ENCODE results near the gene FARP1.
A peak's percentile ranks its signal among the peaks of the same experiment; 100 is the strongest.

The FARP1 gene

DNA sequence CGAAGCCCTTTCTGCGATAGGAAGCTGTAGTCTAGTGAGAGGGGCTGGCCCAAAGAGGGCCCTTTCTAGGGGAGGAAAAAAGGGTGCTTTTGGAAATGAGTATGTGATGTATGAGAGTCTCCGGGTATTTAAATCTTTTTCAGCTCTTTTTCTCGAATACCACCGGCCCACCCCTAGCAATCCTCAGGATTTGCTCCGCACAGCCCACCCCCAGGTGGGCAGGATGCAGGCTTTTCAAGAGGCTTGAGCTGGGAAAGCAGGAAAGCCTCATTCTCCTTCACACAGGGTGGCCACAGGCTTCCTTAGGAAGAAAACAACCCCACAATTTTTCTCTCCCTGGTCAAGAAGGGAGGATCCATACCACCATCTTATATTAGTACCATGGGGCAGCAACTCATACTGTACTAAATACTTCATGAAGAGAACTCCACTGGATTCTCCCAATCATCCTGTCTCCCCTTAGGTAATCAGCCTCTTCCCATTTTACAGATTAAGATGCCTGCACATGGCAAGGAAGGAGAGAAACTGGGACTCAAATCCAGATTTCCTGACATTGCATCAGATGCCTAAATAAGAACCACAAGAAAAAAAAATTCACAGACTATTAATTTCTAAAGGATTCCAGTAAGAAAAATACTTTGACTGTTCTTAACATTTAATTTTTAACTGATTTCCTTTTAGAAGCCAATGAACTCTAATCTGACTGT is 349.6 kb downstream of the FARP1 start:
- Histone ChIP-seq H3K36me3 (ENCODE audit: insufficient read depth, low read length) (no peaks in the 10 kb centered on the region), H3K4me1 (ENCODE audit: control insufficient read depth, insufficient read depth, low read length, unreplicated experiment) (peaks cover 21% of the 10 kb centered on the region), H3K27me3 (ENCODE audit: insufficient read depth, low read length) (no peaks in the 10 kb centered on the region), H3K4me3 (ENCODE audit: low read depth, low read length) (no peak overlapping the region), H3K27ac (ENCODE audit: low read depth, low read length) (no peak overlapping the region), H2AFZ (ENCODE audit: low read length, unreplicated experiment) (no peak overlapping the region), H3K79me2 (ENCODE audit: control insufficient read depth, insufficient read depth, low read length, unreplicated experiment) (peaks cover 82% of the 10 kb centered on the region)

DNA sequence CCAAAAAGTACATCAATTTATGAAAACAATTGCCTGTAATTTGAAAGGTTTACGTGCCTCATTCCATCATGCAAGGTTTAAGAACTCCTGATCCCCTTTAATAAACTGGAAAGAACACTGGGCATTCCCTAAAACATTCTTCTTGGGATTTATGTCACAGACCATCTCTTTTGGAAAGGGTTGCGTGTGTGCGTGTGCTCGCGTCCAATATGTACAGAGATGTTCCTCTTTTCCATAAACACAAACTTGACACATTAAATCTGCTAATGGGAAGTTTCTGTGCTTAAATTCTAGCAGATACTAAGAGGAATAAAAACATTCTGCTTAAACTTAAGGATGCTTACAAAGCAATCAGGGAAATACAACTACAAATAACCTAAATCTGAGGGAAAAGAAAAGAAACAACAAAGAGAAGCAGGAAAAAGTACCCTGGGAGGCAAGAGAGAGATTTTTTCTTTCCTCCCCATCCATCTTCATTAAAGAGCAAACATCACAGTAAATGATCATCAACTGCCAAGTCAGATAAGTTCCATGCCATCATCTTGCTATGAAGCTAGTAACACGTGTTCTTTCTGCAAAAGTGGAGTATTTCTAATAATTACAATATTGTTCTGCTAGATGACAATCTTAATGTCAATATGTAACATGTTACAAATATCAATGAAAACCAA is 350.3 kb downstream of the FARP1 start:
- Histone ChIP-seq H3K79me2 (ENCODE audit: control insufficient read depth, insufficient read depth, low read length, unreplicated experiment) (peaks cover 85% of the 10 kb centered on the region), H3K27me3 (ENCODE audit: insufficient read depth, low read length) (no peaks in the 10 kb centered on the region), H3K36me3 (ENCODE audit: insufficient read depth, low read length) (no peaks in the 10 kb centered on the region), H2AFZ (ENCODE audit: low read length, unreplicated experiment) (no peak overlapping the region), H3K4me1 (ENCODE audit: control insufficient read depth, insufficient read depth, low read length, unreplicated experiment) (peaks cover 21% of the 10 kb centered on the region), H3K27ac (ENCODE audit: low read depth, low read length) (no peak overlapping the region), H3K4me3 (ENCODE audit: low read depth, low read length) (no peak overlapping the region)

DNA sequence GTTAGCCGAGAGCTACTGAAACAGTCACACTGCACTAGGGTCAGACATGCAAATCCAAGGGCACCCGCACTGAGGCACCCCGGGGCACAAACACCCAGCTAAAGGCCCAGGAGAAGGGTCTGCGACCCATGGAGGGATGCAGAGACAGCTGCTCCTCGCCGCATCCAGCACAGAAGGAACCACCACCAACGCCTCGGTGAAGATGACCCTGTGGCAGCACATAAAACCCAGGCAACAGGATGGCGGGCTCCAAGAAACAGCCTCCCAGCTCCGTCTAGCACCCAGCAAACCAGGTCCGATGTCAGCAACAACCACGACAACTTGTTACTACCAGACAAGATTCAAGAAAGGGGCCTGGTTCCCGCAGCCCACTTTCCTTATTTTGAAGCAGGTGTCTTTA is 351.9 kb downstream of the FARP1 start:
- Histone ChIP-seq H3K27me3 (ENCODE audit: insufficient read depth, low read length) (no peaks in the 10 kb centered on the region), H2AFZ (ENCODE audit: low read length, unreplicated experiment) (no peak overlapping the region), H3K36me3 (ENCODE audit: insufficient read depth, low read length) (no peaks in the 10 kb centered on the region), H3K27ac (ENCODE audit: low read depth, low read length) (no peak overlapping the region), H3K4me1 (ENCODE audit: control insufficient read depth, insufficient read depth, low read length, unreplicated experiment) (peaks cover 21% of the 10 kb centered on the region), H3K4me3 (ENCODE audit: low read depth, low read length) (no peak overlapping the region), H3K79me2 (ENCODE audit: control insufficient read depth, insufficient read depth, low read length, unreplicated experiment) (peaks cover 82% of the 10 kb centered on the region)

DNA sequence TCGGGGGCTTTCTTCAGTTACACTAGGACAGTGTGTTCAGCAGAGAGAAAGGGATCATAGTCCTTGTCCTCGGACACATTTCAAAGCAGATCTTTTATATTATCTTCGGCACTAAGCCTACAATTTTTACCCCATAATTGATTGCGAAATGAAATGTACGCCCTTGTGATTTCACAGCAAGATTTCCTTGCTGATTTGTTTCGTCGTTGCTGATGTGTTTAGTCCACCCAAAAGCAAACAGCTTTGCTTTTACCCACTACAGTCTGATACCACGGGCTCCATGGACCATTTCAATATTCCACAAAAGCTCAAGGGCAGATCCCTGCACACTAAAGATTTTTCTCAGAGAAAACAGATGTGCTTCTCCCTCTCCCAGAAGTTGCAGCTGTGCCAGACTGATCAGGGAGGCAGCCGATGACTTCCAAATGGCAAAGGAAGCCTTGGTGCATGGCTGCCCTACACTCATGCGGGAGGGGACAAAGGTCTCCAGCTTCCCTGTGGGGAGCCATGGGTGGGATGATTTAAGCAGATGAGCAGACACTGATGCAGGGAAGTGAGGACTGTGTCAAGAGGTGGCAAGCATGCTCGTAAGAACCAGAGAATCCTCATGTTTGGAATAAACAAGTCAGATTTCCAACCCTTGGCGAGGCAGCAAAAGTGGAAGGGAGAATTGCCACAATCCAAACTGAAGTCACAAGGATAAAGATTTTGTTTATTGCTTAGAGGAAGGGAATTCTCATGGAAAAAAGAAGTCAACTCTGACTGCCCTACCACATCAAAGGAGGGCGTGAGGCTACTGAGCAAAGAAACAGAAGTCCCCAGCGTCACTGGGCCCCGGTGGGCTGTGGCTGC is 353.0 kb downstream of the FARP1 start:
- peaks cover 80% of the 10 kb centered on the region for H3K79me2 ChIP-seq (ENCODE audit: control insufficient read depth, insufficient read depth, low read length, unreplicated experiment)
- H2AFZ ChIP-seq (ENCODE audit: low read length, unreplicated experiment) = peak overlapping the region; percentile 39
- H3K27ac ChIP-seq (ENCODE audit: low read depth, low read length) = peak overlapping the region; percentile 44

DNA sequence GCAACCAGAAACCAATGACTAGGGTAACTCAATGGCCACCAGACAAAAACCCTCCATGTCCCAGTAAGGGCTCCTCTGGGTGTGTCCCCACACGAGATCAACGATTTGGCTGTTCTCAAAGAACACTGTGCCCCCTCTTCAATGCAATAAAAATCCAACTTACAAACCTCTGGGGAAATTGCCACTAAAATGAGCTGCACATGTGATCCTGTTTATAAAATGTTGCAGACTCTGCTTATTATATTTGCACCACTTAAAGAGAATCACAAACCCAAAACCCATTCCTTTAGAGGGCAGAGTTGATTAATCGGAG is 353.5 kb downstream of the FARP1 start:
- Histone ChIP-seq H3K27ac (ENCODE audit: low read depth, low read length) (no peak overlapping the region), H3K4me3 (ENCODE audit: low read depth, low read length) (no peak overlapping the region), H2AFZ (ENCODE audit: low read length, unreplicated experiment) (no peak overlapping the region), H3K36me3 (ENCODE audit: insufficient read depth, low read length) (no peaks in the 10 kb centered on the region), H3K27me3 (ENCODE audit: insufficient read depth, low read length) (no peaks in the 10 kb centered on the region), H3K4me1 (ENCODE audit: control insufficient read depth, insufficient read depth, low read length, unreplicated experiment) (peaks cover 21% of the 10 kb centered on the region), H3K79me2 (ENCODE audit: control insufficient read depth, insufficient read depth, low read length, unreplicated experiment) (peaks cover 80% of the 10 kb centered on the region)

More for the DNA sequence above, 353.0 kb downstream of the FARP1 start:
- Histone ChIP-seq H3K36me3 (ENCODE audit: insufficient read depth, low read length) (no peaks in the 10 kb centered on the region), H3K4me1 (ENCODE audit: control insufficient read depth, insufficient read depth, low read length, unreplicated experiment) (peaks cover 21% of the 10 kb centered on the region), H3K4me3 (ENCODE audit: low read depth, low read length) (peak overlapping the region; percentile 53), H3K27me3 (ENCODE audit: insufficient read depth, low read length) (no peaks in the 10 kb centered on the region)

DNA sequence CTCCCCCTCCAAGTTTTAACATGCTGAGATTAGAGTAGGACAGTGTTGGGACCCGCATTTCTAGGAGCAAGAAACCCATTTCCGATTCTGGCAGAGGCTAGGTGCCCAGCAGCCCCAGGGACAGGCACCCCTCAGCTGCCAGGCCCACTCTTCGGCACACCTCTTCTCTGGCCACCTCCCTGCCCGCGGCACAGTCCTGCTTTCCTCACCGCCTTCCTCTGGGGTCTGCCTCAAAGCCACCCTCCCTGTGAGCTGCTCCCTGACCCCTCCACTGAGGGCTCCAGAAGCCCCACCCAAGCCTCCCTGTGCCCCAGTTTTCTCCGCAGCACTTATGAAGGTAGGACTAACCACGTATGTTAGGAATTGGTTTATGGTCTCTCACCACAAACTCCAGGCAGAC is 354.1 kb downstream of the FARP1 start:
- no peaks in the 10 kb centered on the region for H3K27me3 ChIP-seq (ENCODE audit: insufficient read depth, low read length)
- H2AFZ ChIP-seq (ENCODE audit: low read length, unreplicated experiment) = no peak overlapping the region
- H3K36me3 ChIP-seq (ENCODE audit: insufficient read depth, low read length) = no peaks in the 10 kb centered on the region
- H3K27ac ChIP-seq (ENCODE audit: low read depth, low read length) = no peak overlapping the region
- H3K4me1 ChIP-seq (ENCODE audit: control insufficient read depth, insufficient read depth, low read length, unreplicated experiment) = peaks cover 21% of the 10 kb centered on the region
- H3K4me3 ChIP-seq (ENCODE audit: low read depth, low read length) = no peak overlapping the region
- H3K79me2 ChIP-seq (ENCODE audit: control insufficient read depth, insufficient read depth, low read length, unreplicated experiment) = peaks cover 80% of the 10 kb centered on the region

DNA sequence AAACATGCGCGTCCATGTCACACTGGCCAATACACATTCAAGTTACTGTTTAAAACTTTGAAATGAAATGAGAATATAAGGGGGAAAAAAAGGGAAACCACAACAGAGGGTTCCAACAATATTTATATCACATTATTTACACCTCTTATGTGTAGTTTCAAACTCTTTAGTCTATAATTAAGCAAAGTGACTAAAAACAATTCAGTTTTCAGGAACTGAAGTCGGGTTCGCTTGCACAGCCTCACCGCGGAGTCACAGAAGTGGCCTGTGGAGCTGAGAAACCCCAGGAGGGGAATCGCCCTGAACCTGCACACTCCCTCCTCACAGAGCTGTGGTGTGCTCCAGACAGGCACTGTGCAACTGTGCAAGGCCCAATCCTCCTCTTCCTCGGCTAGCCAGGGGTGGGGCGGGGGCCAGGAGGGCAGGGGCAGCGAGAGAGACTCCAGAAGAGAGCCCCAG is 358.1 kb downstream of the FARP1 start:
- Histone ChIP-seq H3K4me3 (ENCODE audit: low read depth, low read length) (no peak overlapping the region), H3K4me1 (ENCODE audit: control insufficient read depth, insufficient read depth, low read length, unreplicated experiment) (peaks cover 36% of the 10 kb centered on the region), H3K36me3 (ENCODE audit: insufficient read depth, low read length) (0 out of 2 replicates have a peak, but pooled peaks cover 2% of the 10 kb centered on the region), H3K27me3 (ENCODE audit: insufficient read depth, low read length) (no peaks in the 10 kb centered on the region), H2AFZ (ENCODE audit: low read length, unreplicated experiment) (no peak overlapping the region), H3K27ac (ENCODE audit: low read depth, low read length) (no peak overlapping the region), H3K79me2 (ENCODE audit: control insufficient read depth, insufficient read depth, low read length, unreplicated experiment) (peaks cover 92% of the 10 kb centered on the region)

DNA sequence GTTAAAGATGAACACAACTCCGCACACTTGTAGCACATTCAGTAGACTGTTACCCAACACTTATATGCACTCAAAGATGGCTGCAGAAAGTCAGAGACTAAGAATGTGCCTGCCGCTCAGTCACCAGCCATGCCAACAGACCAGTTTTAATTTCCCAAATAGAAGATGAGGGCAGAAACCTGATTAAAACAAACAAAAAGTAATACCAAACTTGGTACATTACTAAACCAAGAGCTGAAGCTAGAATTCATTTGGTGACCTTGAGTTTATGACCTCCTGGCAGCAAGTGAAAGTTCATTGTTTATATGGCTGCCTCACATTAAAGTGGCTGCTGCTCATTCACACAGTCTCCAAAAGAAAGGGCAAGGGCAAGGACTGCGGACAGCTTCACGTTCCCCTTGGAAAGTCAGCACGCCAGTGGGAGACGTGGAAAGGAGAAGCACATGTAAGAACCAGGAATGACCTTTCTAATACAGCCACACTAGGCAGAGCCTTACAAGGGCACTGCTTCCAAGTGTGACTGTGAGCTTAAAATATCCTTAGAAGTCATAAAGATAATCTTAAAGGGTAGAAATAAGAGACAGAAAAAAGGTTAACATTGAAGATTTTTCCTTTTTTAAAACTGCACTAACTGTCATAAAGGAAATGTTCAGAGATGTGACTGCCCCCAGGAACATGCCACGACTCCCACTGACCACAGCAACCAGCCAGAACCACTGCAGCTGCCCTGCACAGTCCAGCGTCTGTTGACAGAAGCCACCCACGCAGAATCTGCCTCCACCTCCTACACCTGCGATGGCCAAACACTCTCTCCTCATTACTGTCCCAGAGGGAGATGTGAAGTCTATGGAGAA is 360.5 kb downstream of the FARP1 start:
- Histone ChIP-seq H3K79me2 (ENCODE audit: control insufficient read depth, insufficient read depth, low read length, unreplicated experiment) (peaks cover 93% of the 10 kb centered on the region), H3K4me3 (ENCODE audit: low read depth, low read length) (peak overlapping the region; percentile 58), H3K36me3 (ENCODE audit: insufficient read depth, low read length) (0 out of 2 replicates have a peak, but pooled peaks cover 2% of the 10 kb centered on the region), H3K27ac (ENCODE audit: low read depth, low read length) (peak overlapping the region; percentile 11; the same call in 1 of the 2 replicates), H3K4me1 (ENCODE audit: control insufficient read depth, insufficient read depth, low read length, unreplicated experiment) (peaks cover 39% of the 10 kb centered on the region), H2AFZ (ENCODE audit: low read length, unreplicated experiment) (no peak overlapping the region), H3K27me3 (ENCODE audit: insufficient read depth, low read length) (no peaks in the 10 kb centered on the region)

DNA sequence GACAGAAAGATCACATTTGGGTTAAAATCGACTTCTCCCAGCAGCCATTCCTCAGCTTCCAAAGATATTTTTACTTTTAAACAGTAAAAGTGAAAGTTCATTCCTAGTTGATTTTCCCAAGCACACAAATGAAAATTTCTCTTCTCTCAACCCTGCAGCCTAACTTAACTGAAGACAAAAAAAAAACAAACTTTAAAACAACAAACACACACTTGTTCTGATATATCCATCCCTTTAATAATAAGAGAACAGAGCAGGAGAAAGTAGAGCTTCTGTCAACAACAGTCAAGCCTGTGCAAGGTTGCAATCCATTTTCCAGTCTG is 361.1 kb downstream of the FARP1 start:
- H2AFZ ChIP-seq (ENCODE audit: low read length, unreplicated experiment) = no peak overlapping the region
- peak overlapping the region; percentile 58 for H3K4me3 ChIP-seq (ENCODE audit: low read depth, low read length)
- H3K27me3 ChIP-seq (ENCODE audit: insufficient read depth, low read length) = no peaks in the 10 kb centered on the region
- peaks cover 45% of the 10 kb centered on the region for H3K4me1 ChIP-seq (ENCODE audit: control insufficient read depth, insufficient read depth, low read length, unreplicated experiment)
- H3K27ac ChIP-seq (ENCODE audit: low read depth, low read length) = peak overlapping the region; percentile 11; the same call in 1 of the 2 replicates
- H3K36me3 ChIP-seq (ENCODE audit: insufficient read depth, low read length) = 0 out of 2 replicates have a peak, but pooled peaks cover 2% of the 10 kb centered on the region
- peaks cover 92% of the 10 kb centered on the region for H3K79me2 ChIP-seq (ENCODE audit: control insufficient read depth, insufficient read depth, low read length, unreplicated experiment)

Measured in ACC112 (cell line).